HG02840 (cell line): ENCODE results near the gene RETSAT.

Experiments
- ATAC-seq: cut with Tn5 transposase; IDR thresholded peaks from one replicate; pipeline ENCODE4 v1.9.1; 2021; ENCODE audit warnings: mild to moderate bottlenecking, moderate library complexity, moderate number of reproducible peaks; ENCODE audit not compliant: unreplicated experiment, low FRiP score

RETSAT gene

GRCh38 chr2:85312404-85312803 is 41.9 kb downstream of the RETSAT start:
- ATAC-seq: no peak

GRCh38 chr2:85310330-85310729 is 44.0 kb downstream of the RETSAT start:
- peak; percentile 61 for ATAC-seq

DNA sequence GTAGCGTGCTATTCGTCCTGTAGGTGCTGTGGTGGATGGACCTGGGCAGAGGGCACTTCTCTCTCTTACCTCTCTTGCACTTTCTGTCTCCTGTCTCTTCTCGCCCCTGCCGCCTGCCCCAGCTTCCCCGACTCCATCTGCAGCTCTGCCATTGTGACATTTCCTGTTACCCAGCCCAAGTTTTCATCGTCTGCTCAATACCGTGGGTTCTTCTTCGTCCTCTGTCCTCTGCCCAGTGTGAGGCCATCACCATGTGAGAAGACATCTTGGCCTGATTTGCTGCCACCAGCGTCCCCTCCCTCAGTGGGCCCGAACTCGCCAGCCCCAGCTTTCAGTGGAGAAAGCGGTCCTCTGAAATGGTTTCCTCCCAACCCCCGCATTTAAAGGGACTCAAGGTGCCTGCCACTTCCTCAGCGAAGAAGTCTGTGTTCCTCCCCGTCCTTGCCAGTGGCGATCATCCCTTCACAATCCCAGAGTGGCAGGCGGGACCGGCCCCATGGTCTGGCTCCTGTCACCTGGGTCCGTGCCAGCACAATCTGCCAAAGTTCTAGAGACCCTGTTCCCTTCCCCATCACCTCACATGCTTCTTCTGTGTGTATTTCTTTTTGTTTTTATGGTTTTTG is 44.5 kb downstream of the RETSAT start:
- ATAC-seq: no peak

DNA sequence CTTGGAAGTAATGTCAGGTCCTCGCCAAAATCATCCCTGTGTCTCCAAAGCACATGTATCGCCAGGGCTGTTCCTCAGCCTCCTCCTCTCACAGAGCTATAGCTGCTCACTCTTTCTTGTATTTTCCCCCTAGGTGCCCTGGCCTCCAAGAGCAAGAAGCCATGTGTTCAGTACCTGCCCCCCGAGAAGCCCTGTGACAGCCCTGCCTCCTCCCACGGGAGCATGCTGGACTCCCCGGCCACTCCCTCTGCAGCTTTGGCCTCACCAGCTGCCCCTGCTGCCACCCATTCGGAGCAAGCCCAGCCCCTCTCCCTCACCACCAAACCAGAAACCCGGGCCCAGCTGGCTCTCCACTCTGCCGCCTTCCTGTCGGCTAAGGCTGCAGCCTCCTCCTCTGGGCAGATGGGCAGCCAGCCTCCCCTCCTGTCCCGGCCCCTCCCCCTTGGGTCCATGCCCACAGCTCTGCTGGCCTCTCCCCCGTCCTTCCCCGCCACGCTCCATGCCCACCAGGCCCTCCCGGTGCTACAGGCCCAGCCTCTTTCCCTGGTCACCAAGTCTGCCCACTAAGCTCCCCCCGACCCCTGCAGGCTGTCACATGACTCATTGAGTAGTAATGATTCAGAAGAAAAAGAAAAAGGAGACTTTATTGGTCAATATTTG is 45.3 kb downstream of the RETSAT start:
- ATAC-seq: no peak

DNA sequence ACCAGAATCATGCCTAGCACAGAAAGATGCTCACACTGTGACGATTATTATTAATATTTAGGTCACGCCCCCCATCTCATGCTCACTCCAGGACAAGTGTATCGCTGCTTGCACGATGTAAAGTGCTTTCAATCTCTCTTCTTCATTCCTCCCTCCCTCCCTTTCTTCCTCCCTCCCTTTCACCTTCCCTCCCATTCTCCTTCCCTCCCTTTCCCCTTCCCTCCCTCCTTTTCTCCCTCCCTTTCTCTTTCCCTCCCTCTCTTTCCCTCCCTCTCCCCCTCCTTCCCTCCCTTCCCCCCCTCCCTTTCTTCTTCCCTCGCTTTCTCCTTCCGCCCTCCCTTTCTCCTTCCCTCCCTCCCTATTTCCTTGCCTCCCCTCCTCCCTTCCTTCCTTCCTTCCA is 46.1 kb downstream of the RETSAT start:
- no peak for ATAC-seq

GRCh38 chr2:85307527-85307897 is 46.8 kb downstream of the RETSAT start:
- ATAC-seq: no peak

GRCh38 chr2:85303780-85304531 is 50.4 kb downstream of the RETSAT start:
- no peak for ATAC-seq

- ATAC-seq: no peak
Measured at GRCh38 chr2:85302121-85302520, 52.2 kb downstream of the RETSAT start.
